ENCODE measurements around the gene SEC61G.

DNA sequence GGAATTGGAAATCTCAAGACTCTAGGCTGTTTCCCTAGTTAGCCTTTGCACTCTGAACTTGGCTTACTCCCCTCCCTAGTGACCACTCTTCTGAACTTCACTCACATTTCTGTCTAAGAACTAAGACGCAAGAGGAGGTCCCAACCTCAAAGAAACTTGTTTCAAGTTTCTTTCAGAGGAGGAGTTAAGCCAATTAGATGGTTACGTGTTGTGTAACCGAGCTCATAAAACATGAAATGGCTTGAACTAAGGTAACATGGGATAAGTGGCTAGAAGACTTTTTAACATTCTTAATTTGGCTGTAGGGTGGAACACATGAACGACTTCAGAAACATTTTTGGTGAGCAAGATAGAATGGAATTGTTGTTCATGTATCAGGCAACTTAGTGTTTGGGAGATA lies 39.5 kb upstream of the SEC61G start:
- TF ChIP-seq BCL11A (IDR thresholded peaks at IDR 0.05; ENCODE audit: low read depth, low read length) (no peak), EZH2 (IDR thresholded peaks at IDR 0.05; ENCODE audit: borderline replicate concordance, control insufficient read depth, low read depth, low read length) (no peak), ASH2L (IDR thresholded peaks at IDR 0.05; ENCODE audit: borderline replicate concordance, low read depth) (no peak), NR2F1 (conservative IDR thresholded peaks at IDR 0.05) (no peak), RAD21 (IDR thresholded peaks at IDR 0.05; ENCODE audit: insufficient read depth, low read depth, low read length) (no peak), ZNF207 (IDR thresholded peaks at IDR 0.05; ENCODE audit: borderline replicate concordance) (no peak)
- TF ChIP-seq, protein P1, sequence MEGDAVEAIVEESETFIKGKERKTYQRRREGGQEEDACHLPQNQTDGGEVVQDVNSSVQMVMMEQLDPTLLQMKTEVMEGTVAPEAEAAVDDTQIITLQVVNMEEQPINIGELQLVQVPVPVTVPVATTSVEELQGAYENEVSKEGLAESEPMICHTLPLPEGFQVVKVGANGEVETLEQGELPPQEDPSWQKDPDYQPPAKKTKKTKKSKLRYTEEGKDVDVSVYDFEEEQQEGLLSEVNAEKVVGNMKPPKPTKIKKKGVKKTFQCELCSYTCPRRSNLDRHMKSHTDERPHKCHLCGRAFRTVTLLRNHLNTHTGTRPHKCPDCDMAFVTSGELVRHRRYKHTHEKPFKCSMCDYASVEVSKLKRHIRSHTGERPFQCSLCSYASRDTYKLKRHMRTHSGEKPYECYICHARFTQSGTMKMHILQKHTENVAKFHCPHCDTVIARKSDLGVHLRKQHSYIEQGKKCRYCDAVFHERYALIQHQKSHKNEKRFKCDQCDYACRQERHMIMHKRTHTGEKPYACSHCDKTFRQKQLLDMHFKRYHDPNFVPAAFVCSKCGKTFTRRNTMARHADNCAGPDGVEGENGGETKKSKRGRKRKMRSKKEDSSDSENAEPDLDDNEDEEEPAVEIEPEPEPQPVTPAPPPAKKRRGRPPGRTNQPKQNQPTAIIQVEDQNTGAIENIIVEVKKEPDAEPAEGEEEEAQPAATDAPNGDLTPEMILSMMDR (IDR thresholded peaks at IDR 0.05 in 2 of 3, conservative IDR thresholded peaks at IDR 0.05 in 1 of 3; ENCODE audit: control insufficient read depth in 2 of 3, extremely low read depth in 1 of 3, insufficient read depth in 1 of 3, low read depth in 3 of 3, low read length in 3 of 3), result no peak
- TF ChIP-seq, protein P2, sequence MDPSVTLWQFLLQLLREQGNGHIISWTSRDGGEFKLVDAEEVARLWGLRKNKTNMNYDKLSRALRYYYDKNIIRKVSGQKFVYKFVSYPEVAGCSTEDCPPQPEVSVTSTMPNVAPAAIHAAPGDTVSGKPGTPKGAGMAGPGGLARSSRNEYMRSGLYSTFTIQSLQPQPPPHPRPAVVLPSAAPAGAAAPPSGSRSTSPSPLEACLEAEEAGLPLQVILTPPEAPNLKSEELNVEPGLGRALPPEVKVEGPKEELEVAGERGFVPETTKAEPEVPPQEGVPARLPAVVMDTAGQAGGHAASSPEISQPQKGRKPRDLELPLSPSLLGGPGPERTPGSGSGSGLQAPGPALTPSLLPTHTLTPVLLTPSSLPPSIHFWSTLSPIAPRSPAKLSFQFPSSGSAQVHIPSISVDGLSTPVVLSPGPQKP (IDR thresholded peaks at IDR 0.05; ENCODE audit: low read depth, low read length), result no peak
- TF ChIP-seq, protein P3, sequence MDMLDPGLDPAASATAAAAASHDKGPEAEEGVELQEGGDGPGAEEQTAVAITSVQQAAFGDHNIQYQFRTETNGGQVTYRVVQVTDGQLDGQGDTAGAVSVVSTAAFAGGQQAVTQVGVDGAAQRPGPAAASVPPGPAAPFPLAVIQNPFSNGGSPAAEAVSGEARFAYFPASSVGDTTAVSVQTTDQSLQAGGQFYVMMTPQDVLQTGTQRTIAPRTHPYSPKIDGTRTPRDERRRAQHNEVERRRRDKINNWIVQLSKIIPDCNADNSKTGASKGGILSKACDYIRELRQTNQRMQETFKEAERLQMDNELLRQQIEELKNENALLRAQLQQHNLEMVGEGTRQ (IDR thresholded peaks at IDR 0.05; ENCODE audit: borderline replicate concordance, low read depth, low read length), result no peak
- TF ChIP-seq, protein P4, sequence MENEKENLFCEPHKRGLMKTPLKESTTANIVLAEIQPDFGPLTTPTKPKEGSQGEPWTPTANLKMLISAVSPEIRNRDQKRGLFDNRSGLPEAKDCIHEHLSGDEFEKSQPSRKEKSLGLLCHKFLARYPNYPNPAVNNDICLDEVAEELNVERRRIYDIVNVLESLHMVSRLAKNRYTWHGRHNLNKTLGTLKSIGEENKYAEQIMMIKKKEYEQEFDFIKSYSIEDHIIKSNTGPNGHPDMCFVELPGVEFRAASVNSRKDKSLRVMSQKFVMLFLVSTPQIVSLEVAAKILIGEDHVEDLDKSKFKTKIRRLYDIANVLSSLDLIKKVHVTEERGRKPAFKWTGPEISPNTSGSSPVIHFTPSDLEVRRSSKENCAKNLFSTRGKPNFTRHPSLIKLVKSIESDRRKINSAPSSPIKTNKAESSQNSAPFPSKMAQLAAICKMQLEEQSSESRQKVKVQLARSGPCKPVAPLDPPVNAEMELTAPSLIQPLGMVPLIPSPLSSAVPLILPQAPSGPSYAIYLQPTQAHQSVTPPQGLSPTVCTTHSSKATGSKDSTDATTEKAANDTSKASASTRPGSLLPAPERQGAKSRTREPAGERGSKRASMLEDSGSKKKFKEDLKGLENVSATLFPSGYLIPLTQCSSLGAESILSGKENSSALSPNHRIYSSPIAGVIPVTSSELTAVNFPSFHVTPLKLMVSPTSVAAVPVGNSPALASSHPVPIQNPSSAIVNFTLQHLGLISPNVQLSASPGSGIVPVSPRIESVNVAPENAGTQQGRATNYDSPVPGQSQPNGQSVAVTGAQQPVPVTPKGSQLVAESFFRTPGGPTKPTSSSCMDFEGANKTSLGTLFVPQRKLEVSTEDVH (IDR thresholded peaks at IDR 0.05; ENCODE audit: low read depth, partially characterized antibody), result no peak
